HG03060 (cell line): ENCODE measurements around the gene ROR1.
A peak's percentile ranks its signal among the peaks of the same experiment; 100 is the strongest.
"Not testable (repeated sequence)": the region's sequence is repeated elsewhere in the genome, so short reads cannot be mapped to it uniquely, and the experiment has no call there.

Experiments
- ATAC-seq: cut with Tn5 transposase; IDR thresholded peaks from one replicate; pipeline ENCODE4 v1.9.1; 2021; ENCODE audit warnings: low read depth, moderate number of reproducible peaks; ENCODE audit not compliant: unreplicated experiment

The ROR1 gene

DNA sequence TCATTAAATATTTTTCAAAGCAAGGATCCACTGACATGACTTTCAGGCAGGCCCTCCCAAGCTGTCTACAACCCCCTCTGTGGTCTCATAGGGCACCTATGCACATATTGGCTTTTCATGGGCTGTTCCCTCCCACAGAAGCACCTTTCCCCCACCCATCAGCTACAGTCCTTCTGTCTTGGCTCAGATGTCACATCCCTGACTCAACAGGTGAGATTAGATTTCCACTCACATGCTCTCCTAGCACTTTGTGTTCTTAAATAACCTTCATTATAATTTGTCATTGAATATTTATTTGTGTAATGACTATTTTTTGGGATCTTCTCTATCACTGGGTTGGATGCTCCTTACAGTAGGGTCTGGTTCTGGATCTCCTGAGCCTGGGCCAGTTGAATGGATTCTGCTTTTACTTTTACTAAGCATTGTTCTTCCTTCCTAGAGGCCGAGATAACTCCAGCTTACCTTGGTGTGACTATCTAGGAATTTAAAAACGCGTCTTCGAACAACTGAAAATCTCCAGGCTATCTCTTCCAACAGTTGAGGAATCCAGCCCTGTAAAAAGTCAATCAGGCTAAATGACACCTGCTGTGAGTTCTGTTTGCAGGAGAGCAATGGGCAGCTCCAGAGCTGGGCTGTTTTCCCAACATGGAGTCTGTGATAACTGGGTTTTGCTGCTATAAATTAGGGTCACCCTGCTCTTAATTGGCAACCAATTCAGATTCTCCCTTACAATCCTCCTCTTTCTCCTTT lies 16.2 kb downstream of the ROR1 start:
- ATAC-seq = no peak

DNA sequence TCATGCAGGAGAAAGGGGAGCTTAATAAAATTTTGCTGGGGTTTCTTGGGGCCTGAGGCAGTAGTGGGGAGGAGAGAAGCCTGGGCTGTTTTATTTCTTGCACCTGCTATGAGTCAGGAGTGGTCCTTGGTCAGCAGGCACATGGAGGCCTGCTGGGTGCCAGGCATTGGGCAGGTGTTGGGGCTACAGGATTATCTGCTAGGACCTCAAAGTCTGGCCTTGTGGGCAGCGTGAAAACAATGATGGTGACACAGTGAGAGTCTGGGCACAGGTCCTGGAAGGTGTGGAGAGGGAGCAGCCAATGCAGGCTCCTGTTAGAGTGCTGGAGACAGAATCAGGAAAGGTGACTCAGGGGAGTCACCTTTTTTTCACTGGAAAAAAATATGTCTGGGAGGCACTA lies 17.2 kb downstream of the ROR1 start:
- no peak for ATAC-seq

DNA sequence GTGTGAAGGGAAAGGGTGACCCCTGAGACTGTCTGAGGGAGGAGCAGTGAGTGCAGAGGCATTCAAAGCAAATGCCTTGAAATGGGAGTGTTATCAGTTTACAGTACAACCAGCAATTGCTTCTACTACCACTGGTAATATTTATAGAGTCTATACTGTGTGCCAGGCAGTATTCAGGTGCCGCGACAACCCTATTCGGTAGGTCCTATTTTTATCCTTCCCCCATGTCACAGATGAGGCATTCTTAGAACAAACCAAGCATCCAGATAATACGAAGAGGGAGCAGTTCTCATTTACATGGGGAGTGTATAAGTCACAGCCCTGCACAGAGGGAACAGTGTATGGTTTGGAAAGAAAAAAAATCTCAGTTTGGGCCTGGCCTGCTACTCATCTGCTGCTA lies 18.3 kb downstream of the ROR1 start:
- ATAC-seq = no peak

DNA sequence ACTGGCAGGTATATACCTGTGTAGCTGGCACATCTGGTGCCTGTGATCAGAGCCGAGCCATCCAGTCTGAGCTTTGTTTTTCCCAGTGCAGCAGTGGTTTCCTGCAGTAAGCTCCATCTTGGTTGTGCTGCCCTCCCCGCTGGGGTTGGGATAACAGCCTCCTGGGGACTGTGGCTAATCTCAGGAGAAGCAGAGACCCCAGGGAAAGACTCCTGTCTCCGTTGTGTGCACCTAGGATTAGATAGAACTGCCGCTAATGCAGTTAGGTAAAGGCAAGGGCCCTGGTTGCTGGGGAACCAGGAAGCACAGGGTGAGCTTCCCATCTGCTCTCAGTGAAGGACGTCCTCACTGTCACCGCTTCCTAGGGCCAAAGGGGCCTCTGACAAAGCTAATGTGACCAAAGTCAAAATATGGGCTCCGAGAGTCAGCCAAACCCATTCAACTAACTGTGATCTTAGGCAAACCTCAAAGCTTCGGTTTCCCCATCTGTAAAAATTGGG lies 20.0 kb downstream of the ROR1 start:
- ATAC-seq = no peak

DNA sequence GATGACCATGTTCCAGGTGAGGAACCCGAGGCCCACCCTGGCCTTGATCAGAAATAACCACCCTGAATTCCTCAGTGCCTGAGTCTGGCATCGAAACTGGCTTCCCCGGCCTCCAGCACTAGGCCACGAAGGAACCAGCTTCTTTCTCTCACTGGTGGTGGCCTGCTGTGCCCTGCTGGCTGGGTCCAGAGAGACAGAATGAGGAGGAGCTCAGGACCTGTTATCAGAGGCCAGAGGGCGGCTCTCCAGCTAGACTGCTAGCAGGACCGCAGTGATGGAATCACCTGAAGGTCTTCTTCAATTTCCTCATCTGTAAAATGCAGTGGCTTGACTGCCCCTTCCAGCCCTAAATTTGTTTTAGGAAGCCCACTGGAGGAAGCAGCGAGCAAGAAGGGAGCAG lies 20.5 kb downstream of the ROR1 start:
- ATAC-seq = no peak

DNA sequence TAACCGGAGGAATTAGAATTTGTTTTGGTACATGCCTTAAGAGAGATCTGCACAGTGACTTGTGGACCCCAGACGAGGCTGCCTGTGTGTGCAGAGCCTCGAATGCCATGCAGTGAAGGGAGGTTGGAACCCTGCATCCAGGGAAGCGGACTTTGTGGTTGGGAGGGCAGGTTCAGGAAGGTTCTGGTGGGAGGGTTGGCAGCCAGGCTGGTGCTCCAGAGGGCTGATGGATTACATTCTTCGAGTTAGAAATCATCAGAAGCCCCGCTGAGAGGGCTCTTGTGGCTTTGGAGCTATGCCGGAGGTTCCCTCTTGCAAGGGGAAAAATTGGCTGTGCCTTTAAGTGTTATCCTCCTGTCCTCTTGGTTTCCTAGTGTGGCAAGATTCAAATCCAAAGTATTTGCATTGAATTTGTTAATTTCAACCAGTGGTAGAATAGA lies 21.1 kb downstream of the ROR1 start:
- ATAC-seq = no peak

DNA sequence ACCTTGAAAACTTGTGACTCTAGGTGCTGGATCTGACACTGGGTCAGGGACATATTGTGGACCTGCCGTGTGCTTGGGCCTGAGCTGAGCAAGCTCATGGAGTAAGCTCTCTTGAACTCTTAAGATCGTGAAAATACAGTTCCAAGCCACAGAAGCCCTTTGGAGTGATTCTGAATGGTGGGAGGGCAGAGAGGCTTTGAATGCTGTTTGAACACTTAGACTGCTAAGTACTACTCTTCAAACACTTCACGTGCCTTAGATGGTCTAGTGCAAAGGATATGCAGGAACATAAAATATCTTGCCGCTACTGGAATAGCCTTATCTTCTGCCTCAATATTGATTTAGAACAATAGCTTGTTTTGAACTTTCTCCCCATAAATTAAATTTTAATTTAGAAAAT lies 21.6 kb downstream of the ROR1 start:
- ATAC-seq = no peak

DNA sequence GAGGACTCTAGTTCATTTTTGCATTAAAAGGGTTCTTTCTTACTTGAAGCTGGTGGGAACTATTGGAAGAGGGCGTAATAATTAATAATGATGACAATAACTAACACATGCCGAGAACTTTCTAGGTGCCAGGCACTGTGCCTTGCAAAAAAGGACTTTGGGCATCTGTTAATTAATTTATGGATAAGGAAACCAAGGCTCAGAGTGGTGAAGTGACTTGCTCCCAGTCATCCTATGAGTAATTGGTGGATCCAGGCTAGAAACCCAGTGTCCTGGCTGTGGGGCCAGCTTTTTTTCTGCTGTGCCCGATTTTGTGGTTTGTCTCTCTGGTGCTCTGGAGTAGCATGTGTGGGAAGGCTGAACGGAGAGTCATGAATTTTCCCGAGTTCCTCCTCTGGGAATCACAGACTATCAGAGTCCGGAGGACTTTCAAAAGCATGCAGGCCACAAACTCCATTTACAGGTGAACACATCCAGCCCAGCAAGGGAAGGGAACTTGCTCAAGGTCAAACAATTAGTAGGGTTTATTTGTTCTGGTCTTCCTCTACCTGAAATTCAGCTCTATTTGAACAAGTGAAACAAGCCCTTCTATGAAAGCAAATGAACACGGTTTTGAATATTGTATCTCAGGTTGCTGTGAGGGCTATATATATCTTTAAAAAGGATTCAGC lies 23.4 kb downstream of the ROR1 start:
- no peak for ATAC-seq

DNA sequence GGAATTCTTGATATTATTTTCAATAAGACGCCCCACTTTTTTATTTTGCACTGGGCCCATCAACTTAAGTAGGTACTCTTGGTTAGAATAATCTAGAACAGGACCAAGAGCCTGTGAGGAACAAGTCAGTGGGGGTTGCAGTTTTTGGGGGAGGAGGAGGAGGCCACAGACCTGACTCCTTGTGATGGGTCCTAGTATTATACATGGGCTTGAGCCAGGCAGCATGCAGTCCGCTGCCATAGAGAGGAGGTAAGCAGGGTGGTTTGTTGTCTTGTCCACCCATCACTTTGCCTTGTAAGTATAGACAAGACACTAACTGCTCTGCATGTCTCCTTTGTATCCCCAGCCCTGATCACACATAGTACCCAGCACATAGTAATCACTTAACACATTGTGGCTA lies 24.5 kb downstream of the ROR1 start:
- no peak for ATAC-seq

DNA sequence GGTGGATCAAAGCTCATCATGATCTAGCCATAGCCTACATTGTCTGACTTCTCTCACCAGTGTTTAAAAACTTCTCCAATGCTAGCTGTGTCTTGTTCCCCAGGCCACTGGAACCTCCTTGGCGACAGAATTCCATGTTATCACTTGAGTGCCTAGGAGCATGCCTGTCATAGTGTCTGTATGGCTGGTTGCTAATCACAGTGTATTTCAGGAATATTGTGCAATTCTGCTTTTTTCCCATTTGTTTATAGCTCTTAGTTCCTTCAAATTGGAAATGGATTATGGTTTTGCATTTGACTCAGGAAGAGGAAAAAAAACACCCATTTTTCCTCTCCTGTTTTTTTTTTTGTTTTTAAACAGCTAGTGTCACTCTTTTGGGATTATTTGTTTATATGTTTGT lies 25.5 kb downstream of the ROR1 start:
- ATAC-seq = no peak

DNA sequence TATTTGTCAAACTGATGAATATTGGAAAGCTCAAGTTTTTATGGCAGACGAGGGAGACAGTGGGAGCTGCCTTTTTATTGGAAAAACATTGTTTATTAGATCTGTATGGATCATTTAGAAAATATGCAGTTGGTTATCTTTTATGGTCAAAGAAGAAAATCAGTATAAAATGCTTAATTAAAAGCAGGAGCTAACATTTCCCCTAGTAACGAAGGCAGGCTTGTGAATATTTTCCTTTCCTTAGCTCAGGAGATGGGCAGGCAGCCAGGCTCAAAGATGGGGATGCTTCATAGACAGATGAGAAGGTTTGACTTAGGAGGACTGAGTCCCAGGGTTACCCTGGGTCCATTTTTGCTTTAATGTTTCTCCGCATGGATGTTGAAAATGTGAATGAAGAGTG lies 26.0 kb downstream of the ROR1 start:
- no peak for ATAC-seq

DNA sequence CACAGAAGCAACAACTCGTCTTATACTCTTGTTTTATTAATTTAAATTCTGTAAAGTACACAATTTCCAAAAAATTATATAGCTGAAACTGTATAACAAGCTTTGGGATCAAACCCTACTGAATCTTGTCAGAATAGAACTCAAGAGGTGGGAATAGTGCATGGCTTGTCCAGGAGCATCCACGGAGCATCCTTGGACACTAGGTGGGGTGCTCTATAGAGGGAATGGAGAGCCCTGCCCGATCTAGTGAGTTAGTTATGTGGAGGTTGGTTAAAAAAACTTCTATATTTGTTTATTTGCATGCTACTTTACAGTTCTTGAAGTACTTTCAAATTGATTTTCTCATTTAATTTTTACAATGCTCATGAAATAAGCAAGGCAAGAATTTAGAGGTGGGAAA lies 28.3 kb downstream of the ROR1 start:
- no peak for ATAC-seq

DNA sequence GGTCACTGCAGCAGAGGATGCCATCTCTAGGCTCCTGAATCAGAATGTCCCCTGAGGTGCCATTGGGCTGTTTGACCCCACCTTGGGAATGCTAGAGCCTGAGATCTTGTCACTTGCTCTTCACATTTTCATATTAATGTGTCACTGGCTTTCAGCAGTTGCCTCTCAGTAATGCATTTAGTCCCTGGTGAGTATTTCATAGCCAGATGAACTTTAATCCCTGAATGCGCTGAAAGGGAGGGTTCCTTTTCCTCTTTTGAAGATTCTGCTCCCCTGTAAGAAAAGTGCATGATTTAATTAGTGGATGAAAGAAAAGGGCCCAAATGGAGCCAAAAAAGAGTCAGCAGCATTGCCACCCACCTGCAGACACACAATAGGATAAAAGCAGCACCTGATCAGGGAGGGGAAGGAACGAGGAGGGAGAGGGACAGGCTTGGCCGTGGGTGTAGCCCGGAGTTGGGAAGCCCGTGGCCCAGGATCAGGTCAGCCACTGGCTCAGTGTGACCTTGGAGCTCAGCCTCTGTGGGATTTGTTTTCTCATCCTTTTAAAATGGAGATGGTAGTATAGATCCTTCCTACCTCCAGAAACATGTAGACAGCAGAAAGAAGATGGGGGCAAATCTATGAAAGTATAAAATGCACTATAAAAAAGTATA lies 31.1 kb downstream of the ROR1 start:
- ATAC-seq = no peak

DNA sequence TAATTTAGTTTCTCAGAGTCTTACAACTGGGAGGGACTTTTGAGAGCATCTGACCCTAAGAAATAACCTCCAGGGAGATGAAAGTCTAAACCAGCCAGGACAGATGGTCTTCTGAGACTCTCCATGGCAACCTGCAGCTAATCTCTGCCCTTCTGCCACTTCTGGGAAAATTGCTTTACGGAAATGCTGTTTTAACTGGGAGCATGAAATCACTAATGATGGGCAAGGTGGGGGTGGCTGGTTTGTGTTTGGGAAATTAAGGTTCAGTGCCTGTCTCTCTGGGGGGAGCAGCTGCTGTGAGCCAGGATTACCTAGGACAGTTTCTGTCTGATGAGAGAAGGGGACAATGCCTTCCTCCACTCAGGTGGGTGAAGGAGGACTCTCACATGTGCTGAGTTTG lies 33.2 kb downstream of the ROR1 start:
- ATAC-seq = no peak

DNA sequence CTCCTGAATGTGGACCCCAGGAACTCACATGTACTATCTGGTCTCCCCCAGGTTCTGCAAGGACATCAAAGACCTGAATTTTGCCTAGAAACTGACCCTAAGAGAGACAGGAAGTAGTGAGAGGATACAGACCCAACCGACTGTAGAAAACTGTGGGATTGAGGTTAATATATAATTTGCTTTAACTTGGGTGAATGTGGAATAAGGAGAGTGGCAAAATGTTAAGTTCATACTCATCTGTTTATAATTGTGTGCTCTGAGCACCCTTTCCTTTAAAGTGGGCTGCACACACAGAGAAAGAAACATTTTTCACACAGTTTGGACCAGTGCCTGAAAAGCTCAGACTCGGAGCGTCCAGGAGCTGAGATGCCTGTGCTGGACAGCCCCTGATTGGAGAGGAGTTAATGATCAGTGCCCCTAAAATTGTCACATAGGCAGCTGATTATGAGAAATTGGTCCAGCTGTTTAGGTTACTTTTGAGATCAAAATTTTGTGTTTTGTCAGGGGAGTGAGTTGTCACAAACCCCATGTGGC lies 37.2 kb downstream of the ROR1 start:
- ATAC-seq = no peak

DNA sequence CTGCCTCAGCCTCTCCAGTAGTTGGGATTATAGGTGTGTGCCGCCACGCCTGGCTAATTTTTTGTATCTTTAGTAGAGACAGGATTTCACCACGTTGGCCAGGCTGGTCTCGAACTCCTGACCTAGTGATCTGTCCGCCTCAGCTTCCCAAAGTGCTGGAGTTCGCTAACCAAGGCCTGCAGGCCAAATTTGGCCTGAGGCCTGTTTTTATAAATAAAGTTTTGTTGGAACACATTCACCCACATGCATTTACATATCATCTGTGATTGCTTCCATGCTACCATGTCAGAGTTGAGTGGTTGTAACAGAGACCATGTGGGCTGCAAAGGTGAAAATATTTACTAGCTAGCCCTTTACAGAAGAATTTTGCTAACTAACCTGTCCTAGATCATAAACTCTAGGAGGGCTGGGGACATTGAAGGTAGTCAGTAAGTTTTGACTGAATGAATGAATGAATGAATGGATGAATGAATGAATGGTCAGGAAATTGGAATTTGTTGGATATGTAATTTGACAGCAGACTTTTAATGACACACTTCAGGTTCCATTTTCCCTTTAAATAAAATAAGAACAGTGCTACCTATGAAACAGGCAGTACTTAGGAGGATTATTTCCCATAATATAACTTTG lies 38.4 kb downstream of the ROR1 start:
- no peak for ATAC-seq

DNA sequence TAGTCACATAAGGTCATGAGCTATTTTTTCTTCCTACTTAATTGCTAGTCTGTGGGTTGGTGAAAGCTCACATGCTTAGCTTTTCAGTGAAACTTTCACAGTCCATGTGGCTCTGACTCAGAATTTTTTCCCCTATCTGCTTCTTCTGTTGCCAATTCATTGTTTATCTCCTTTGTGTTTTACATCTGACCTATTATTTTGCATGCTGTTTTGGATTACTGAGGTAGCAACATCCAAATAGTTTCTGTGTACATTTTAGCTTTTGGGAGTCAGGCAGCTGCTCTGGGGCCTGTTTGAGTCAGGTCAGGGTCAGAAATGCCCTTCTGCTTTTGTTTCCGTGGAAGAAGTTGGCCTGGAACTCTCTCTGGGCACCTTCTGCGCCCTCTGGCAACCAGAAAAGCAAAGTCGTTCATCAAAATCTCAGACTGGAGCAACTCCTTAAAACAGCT lies 40.0 kb downstream of the ROR1 start:
- ATAC-seq = peak; percentile 59

DNA sequence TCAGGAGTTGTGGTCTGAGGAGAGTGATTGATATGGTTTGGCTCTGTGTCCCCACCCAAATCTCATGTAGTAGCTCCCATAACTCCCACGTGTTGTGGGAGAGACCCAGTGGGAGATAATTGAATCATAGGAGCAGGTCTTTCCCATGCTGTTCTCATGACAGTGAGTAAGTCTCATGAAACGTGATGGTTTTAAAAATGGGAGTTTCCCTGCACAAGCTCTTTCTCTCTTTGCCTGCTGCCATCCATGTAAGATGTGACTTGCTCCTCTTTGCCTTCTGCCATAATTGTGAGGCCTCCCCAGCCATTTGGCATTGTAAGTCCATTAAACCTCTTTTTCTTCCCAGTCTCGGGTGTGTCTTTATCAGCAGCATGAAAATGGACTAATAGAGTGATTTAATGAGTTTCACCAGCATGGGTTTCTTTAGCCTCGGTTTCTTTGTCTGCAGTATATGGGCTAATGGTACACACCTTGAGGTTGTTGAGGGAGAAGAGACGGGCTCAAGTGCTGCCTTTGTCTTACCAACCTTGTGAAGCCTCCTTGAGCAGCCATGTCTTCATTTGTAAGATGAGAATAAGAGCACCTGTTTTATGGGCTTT lies 42.5 kb downstream of the ROR1 start:
- ATAC-seq = not testable (repeated sequence)

DNA sequence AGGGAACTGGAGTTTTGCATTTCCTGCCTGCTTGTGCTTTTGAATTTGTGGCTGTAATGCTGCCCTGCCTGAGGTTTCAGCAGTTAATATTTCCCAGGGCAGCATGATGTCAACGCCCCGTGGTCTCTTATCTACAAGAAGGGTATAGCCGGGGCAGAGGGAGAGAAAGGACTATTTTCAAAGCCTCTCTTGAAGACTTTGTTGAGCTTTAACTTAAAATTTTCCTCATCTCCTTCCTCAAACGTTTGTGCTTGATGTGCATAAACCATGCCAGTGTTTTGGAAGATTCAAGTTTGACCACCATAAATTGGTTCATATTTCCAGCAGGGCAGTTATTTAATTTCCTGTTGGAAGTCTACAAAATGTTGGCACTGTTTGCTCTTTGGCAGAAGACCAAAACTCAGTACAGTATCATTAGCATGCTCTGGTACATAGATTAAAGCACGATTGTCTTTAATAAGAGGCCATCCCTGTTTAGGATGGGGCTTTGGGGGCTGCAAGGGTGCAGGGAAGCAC lies 43.4 kb downstream of the ROR1 start:
- ATAC-seq = no peak

DNA sequence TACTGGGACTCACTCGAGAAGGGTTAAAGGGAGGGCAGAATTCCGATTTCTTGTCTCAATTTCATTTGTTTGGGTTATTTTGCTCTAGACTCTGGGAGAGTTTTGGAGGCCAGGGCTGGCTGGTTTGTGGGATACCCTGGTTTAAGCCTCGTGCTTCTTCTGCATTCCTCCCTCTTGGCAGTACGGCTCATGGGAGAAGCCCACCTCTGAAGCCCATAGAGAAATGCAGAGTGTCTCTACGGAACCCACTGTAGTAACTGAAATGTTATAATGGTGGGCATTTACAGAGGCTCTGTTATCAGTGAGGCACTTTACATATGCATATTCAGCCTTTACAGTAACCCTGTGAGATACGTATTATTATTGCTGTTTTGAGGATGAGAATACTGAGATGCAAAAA lies 43.9 kb downstream of the ROR1 start:
- no peak for ATAC-seq
